HG03159 (cell line): ENCODE results near the gene PRSS27.

Experiments used
- ATAC-seq: cut with Tn5 transposase; IDR thresholded peaks from one replicate; pipeline ENCODE4 v1.9.1; 2021; ENCODE audit warnings: mild to moderate bottlenecking, moderate library complexity; ENCODE audit not compliant: unreplicated experiment

The PRSS27 gene

DNA sequence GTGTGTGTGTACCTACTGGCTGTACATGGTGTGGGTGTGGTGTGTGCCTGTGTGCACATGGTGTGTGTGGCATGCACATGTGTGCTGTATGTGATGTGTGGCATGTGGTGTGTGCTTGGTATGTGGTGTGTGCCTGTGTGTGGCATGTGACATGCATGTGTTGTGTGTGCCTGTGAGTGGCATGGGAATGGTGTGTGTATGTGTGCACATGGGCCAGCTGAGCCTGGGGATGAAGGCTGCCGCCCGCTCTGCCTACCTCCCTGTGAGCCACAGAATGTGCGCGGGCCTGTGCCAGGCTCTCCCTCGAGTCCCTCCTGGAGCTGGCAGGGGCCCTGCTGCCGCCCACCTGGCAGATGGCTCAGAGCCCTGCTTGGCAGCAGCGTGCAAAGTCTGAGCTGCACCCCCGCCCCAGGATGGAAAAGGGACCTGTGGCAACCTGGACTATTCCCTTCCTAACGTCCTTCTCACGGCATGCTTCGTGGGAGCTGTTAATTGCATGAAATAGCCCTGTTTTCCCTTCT, 9.3 kb downstream of the PRSS27 start:
- ATAC-seq, result no peak

DNA sequence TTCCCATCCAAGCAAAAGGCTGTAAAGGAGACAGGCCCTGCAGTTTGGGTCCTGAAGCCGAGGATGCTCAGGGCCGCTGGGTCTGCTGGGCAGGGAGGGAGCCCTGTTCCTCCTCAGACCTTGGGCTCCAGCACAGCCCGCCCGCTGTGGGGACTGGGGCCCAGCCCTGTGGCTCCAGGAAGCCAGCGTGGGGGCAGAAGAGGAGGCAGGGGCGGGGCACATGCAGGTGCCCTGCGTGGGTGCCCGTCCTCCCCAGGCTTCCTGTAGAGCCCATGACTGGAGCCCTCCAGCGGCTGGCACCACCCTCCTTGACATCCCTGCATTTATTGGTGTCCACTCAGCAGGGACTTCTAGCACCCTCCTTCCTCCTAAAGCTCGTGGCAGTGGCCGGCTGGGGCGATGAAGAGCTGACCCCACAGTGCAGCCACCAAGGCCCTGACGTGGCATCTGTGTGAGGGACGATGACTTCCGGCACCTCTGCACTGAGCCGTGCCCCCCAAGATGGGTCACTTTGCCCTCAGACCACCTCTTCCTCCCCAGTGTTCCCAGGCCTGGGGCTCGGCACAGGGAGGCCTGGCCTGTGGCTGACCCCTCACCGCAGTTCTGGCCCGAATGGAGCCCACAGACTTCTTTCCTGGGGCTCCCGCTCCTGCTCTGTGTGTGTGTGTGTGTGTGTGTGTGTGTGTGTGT, 9.9 kb downstream of the PRSS27 start:
- ATAC-seq, result no peak

DNA sequence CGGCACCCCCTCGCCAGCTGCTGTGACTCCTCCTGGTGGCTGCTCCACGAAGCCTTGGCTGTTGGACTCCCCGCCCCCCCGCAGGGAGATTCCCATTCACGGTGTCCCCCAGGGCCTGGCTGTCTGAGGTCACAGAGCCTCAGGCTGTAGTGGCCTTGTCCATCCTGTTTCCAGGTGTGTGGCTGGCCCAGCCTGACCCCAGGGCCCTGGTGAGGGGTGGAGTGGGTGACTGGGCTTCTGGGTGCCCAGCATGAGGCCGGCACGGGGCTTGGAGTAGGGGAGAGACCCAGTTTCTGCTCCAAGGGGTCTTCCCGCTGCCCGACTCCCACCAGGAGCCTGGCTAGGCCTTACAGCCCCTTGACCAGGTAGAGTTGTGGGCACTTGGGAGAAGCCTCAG, 10.4 kb downstream of the PRSS27 start:
- no peak for ATAC-seq

DNA sequence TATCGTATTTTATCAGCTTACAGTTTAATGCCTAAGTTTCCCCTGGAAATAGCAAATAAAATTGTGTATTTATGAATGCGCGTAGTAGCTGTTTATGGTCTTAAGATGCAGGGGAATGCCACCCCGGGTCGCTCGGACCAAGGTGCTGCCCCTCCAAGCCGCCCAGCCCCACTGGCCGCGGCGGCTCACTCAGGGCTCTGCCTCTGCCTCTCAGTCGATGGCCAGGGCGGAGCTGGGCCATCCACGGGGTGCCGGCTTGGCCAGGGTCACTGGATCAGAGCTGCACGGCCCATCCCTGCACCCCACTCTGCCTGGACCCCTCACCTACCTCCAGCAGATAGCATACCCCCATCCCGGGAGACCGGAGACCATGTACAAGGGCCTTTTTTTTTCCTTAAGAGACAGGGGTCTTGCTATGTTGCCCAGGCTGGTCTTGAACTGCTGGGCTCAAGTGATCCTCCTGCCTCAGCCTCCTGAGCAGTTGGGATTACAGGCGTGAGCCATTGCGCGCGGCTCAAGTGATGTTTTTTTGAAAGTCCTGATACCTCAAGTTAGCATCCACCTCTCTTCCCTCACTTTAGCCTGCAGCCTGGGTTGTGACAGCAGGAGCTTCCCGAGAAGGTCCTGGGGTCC, 11.0 kb downstream of the PRSS27 start:
- ATAC-seq, result no peak

DNA sequence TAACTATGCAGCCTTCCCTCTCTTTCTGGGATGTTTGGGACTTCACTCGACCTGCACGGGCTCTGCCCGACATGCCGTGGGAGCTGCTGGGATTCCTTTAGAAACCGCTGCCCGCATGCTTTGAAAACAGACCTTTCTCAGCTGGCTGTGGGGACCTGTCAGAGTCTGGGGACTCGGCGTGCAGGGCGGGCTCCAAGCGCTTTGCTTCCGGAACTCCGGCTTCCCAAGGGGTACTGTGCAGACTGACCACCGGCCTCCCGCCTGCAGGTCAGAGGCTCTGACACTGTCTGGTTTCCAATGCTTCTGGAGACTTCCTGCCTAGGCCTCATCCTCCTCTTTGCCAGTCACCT, 11.8 kb downstream of the PRSS27 start:
- no peak for ATAC-seq

DNA sequence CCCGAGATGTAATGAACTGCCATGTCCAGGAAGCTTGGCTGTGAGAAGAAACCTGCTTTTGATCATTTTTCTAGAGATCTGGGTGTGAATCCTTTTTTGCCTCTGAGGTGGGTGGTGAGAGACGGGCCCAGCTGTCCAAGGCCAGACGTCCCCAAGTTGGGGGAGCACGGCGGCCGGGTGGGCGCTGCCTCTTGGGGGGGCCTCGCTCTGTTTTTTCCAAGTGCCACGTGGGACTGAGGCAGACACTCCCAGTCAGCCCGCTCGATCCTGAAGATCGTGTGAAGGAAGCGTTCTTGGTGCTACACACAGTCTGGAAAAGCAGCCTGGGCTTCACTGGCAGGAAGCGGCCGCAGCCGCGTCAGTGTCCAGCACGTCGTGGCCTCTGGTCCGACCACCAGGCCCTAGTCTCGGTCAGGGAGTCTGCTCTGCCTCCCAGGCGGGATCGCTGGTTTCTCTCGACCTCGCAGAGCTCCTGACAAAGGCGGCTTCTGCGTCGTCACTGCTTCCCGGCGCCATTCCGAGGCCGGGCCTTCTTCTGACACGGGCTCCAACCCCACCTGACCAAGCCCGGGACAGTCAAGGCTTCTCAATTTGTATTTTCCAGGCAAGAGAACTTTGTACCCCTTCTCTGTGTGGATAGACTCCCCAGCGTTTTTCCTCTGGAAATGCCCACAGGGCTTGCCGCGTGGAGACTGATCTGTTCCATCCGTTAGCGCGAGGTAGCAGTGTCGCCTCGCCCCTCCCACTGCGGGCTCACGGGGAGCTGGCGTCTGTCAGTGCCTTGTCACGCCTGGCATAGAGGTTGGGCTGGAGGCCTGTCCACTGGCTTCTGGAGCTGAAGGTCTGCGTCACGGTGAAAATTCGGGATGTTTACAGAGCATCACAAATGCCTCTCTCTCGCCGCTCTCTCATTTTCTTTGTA, 12.4 kb downstream of the PRSS27 start:
- ATAC-seq, result no peak

DNA sequence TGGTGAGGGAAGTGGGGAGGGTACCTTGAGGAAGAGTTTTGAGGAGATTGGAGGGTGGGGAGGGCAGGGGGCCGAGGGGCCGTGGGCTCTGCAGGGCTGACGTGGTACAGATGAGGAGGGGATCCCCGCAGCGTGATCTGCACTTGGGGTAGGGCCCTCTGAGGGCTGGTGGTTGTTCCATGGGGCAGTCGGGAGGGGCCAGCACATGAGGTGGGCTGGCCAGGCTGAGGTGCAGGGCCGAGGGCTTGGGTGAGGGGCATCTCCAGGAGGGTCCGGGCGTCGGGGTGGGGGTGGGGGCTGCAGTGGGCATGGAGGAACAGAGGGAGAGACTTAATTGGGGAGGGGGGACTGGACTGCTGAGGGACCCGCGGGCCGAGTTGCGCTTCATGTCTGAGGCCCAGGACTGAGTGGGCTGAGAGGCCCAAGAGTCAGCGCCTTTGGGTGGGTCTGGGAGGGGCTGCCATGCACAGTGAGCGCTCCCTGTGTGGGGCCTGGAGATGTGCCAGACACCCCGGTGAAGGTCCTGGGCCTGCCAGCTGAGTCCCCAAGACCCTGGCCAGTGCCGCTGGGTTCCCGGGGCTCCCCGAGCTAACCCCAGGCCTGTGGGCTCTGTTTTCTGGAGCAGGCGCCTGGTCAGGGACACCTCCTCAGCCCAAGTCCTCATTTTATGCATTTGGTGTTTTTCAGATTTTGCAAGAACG, 13.3 kb downstream of the PRSS27 start:
- ATAC-seq, result no peak

DNA sequence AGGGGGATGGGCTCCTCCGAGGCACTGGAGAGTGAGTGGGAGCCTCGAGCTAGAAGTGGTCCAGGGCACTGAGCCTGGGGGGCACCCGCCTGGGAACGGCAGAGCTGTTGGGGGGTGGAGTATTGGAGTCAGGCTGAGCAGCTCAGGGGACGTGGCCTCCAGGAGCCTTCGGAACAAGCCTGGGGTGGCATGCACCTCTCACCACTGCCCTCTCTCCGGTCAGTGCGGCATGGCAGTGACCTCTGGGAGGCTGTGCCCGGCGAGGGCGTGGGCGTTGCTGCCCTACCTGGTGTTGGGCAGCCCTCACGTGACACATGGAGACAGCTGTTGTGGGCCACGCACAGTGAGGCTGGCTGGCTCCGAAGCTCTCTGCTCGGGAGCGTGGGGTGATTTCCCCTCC, 13.9 kb downstream of the PRSS27 start:
- no peak for ATAC-seq

DNA sequence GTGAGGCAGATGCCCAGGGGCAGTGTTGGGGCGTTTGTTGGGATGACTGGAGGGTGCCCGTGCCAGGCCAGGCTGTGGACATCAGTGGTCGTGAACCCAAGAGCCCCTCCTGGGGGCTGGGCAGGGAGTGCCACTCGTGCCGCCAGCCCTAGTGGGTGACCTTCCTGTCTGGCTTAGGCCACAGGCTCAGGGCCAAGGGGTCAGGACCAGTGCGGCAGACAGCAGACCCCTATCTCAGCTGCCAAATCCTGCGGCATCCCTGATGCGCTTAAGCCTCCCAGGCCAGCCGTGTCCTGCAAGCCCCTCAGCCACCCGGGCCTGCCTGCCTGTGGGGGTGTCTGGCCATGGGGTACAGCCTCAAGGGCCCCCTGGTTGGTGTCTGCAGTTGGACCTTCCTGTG, 14.7 kb downstream of the PRSS27 start:
- no peak for ATAC-seq

DNA sequence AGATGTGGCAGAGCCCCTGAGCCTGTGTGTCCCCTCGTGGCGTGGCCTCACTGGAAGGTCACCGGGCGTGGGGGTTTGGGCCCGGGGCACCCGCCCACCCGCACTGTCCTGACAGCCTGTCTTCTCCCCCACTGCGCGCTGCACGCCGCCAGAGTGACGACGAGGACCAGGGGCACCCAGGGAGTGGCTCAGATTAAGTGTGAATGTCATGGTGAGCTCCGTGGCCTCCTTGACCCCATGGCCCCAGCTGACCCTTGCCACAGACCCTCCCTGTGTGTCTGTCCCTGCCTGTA, 15.1 kb downstream of the PRSS27 start:
- no peak for ATAC-seq

DNA sequence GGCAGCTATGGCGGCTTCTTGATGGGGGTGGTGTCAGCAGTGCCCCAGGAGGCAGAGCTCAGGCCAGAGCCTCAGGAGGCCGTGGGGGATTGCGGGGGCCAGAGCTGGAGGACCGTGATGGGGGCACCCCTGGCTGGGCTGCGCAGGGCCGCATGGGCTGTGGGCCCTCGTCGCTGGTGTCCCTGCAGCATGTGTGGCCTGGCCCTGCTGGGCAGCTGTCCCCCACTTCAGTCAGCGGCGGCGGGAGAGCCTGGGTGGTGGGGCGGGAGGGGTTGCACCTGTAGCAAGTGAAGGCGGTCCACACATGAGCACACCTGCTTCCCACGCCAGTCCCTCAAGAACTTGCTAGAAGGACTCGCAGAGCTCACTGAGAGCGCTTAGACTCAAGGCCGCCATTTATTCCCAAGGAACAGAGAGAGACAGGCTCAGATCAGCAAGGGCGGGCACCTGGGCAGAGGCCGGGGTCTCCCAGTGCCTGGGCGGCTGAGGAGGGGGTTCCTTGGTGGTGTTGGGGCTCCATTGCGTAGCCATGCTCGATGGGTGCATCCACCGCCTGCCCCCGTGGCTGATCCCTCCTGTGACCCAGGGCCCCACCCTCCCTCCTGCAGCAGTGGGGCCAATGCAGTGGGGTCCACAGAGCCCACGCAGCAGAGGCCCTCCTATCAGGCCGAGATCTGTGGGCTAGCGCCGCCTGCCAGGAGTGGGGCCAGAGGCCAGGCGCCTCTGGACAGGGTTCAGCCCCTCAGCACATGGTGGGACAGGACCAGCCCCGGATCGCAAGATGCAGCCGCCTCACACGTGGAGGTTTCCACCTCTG, 15.7 kb downstream of the PRSS27 start:
- ATAC-seq, result no peak

DNA sequence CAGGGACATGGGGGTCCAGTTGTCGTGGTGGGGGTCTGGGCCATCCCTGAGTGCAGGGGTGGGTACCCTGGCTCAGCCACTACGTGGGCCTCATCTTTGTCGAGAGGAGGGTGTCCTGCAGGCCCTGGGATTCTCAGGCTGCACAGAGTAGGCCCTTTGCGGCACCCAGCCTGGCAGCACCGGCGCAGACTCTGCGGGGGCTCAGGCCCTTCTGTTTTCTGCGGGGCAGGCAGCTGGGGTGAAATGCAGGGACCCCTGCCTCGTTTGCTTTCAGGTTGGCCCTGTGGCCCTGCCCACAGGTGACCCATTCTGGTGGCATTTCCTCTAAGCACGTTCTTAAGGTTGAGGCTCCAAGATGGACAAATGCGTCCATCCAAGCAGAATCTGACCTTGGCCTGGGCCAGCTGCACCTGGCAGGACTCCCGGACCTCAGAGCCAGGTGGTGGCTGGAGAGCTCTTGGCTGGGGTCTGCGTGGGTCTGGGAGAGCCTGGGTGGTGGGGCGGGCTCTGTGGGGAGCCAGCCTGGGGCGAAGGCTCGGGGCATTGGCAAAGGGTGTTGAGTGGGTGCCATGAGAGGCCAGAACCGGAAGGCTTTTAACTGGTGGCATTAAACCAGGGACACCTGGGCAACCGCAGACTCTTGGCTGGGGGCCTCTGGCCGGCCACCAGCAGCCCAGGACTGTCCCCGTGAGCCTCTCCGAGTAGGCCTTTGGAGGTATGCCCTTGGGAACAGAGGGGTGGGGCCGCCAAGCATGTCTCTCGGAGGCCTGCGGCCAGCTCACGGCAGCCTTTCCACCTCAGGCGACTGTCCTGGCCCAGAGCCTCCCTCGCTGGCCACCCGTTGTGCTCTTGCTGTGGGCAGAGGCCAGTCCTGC, 16.9 kb downstream of the PRSS27 start:
- ATAC-seq, result no peak

DNA sequence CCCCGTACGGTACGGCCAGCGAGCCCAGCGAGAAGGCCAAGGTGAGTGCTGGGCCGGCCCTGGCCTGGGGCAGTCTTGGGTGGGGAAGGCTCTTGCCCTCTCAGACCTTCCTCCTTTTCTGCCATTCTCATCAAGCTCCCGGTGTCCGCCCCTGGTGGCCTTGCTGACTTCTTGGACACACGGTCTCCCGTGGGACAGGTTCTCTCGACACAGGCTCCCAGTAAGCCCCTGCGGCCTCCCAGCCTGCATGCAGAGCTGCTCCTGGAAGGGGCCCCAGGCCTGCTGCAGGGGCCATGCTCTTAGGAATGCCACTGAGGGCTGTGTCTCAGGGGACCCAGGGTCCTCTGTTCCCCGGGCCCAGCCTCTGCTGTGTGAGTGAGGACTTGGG, 17.6 kb downstream of the PRSS27 start:
- no peak for ATAC-seq

DNA sequence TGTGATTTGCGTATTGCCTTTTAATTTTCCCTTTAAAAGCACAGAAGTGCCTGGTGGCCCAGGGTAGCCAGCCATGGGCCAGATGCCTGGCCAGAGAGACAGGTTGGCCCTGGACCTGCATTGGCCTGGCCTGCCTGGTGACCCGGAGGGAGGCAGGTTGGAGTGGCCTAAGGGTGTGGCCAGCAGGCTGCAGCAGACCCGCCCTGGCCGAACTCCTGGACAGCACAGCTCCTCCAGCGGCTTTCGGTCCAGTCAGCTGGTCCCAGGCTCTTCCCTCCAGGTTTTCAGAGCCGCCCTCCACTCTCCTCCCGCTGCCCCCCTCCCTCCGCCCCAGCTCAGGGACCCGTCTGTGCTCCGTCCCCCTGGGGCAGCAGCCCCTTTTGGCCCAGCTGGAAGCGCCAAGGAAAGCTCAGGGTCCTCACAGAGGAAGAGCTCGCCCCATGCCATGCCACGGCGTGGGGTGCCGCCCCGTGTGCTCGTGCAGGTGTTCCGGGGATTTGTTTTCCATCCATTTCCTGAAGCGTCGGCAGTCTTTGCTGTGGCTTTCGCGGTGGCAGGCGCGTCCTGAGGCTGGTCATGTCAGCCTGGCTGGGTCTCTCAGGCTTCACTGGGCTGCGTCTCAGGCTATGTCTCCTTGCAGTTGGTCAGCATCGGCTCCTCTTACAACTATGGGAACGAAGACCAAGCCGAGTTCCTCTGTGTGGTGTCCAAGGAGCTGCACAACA, 18.1 kb downstream of the PRSS27 start:
- ATAC-seq, result no peak

DNA sequence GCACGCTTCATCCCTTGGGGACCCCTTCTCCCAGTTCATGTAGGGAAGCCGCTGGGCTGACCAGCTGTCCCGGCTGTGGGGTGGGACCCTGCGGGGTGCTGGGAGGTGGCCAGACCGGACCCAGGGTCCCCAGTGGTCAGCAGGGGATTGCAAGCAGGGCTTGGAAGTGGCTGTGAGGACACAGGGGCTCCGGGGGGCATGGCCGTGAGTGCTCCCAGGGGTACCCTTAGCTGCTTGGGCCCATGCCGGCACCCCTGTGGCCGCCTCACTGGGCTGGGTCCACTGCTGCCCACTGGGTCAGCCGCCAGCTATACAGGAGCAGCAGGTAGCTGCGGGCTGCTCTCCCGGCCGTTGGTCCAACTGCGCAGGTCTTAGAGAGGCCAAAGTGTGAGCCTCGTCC, 18.8 kb downstream of the PRSS27 start:
- ATAC-seq, result no peak

DNA sequence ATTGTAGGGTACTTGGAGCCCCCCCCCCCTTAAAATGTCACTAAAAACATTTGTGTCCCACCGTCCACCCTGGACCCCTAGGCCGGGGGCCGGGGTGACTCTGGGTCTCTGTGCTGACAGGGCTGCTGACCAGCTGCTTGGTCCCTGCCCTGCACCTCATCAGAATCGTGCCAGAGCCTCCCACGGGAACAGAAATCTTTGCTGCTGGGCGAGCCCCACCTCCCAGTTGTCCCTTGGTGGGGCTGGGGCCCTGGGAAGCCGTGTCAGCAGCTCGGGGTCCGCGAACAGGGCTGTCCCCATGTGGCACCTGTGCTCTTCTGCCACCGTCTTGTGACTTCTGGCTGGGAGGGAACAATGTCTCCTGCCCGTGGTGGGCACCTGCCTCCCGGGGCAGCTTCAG, 19.2 kb downstream of the PRSS27 start:
- ATAC-seq, result no peak

DNA sequence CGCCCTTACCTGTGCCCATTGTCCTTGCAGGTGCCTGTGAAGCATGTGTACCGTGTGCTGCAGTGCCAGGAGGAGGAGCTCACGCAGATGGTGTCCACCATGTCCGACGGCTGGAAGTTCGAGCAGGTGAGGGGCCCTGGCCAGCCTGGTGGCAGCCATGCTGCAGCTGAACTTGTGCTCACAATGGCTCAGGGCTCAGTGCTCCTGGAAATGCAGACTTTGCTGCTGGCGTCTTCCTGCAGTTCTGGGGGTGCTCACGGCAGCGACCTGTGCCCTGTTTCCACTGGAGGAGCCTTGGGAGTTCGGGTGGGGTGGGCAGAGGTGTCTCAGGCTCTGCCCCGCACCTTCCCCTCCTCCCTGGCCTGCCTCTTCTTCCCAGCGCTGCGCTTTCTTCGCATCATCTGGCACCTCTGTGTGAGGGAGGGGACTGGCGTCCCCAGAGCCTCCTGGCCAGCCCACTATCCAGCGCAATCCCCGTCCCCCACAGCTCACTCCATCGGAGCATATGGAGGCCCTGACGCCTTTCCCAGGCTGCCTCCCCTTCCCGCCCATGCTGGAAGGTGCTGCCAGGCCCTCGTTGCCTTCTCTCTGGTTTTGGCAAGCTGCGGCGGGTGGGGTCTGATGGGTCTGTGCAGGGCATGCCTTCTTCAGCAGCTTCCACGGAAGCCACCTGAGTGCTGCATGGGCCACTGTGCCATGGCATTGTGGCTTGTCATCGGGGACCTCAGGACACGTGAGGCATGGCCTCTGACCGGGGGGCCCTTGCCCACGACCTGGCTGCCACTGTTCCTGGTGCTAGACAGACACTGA, 20.0 kb downstream of the PRSS27 start:
- ATAC-seq, result no peak
